A549 treated with CpdA at 1 μM for 4 hours (cell line): ENCODE measurements around the gene LRRC53. TPM values are rescaled to one million over a fixed set of nuclear protein-coding genes. Genes with fewer than 3 reads are reported as not detected.

ENCODE experiments used
- total RNA-seq: library from RNA; stranded (reverse); fragments of 200-300 nt; extraction: Qiagen RNA extraction; gene quantifications from 5 replicates; pipeline ENCODE4 v1.2.3, GENCODE V29; 2022; ENCODE audit warnings: low read depth

LRRC53 gene
- total RNA-seq, result not detected in 5 replicates

GRCh38 chr1:74512170-74512915 is at the start of gene LRRC53:
Gene LRRC53 (minus strand): TSS chr1:74512611. CDS start chr1:74483349, 29,262 bp downstream.

Other genes with a start within 250 kb of the LRRC53 start
- gene ERICH3, start 161.2 kb upstream of the LRRC53 start, total RNA-seq, result not detected in 5 replicates
- 61.6 to 67.7 TPM (median 63.4 TPM) in 5 replicates for gene CRYZ, start 220.4 kb upstream of the LRRC53 start, total RNA-seq
- gene TYW3, start 220.5 kb upstream of the LRRC53 start, total RNA-seq, result 16.4 to 18.2 TPM (median 17.8 TPM) in 5 replicates